Muscle layer of duodenum (tissue), 2 donors: ENCODE data around the gene CAMSAP1.

Experiments used
- H3K27ac ChIP-seq: one replicate; pipeline ENCODE4 v1.7.0; 2013; ENCODE audit warnings: mild to moderate bottlenecking, low read length
- H3K27me3 ChIP-seq: one replicate; pipeline ENCODE4 v1.7.0; 2013; ENCODE audit warnings: low read depth, mild to moderate bottlenecking, control low read depth, low read length
- H3K36me3 ChIP-seq, 2 donors: one replicate each; pipeline ENCODE4 v1.7.0; 2013; ENCODE audit warnings: low read length in 2 of 2, control low read depth in 1 of 2, mild to moderate bottlenecking in 1 of 2; ENCODE audit not compliant: insufficient read depth in 2 of 2, control insufficient read depth in 1 of 2
- H3K4me1 ChIP-seq, 2 donors: one replicate each; pipeline ENCODE4 v1.7.0; 2013; ENCODE audit warnings: low read length in 2 of 2, mild to moderate bottlenecking in 2 of 2, control low read depth in 1 of 2, moderate library complexity in 1 of 2; ENCODE audit not compliant: insufficient read depth in 2 of 2, control insufficient read depth in 1 of 2
- H3K4me3 ChIP-seq, 2 donors: one replicate each; pipeline ENCODE4 v1.7.0; 2013; ENCODE audit warnings: low read length in 2 of 2, low read depth in 1 of 2, mild to moderate bottlenecking in 1 of 2
- H3K9me3 ChIP-seq, 2 donors: one replicate each; pipeline ENCODE4 v1.7.0; 2013; ENCODE audit warnings: low read length in 2 of 2, control low read depth in 1 of 2, mild to moderate bottlenecking in 1 of 2; ENCODE audit not compliant: control insufficient read depth in 1 of 2
- donor health status: healthy.

Gene CAMSAP1

DNA sequence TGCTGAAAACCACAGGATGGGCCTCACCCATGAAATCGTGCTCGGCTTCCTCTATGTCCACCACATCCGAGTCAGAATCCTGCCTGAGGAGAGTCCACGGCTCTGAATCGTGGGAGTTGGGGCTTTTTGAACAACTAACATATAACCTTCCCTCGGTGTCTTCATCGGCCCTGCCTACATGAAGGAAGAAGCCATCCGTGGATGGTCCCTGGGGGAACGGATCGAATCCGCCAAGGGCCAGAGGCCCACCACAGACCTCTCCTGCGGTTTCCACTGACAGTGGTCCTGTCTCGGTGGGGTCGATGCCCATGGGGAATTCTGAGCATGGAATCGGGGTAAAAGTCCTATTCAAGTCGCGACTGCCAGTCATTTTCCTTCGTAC, 85.0 kb downstream of the CAMSAP1 start:
- H3K36me3 ChIP-seq: peaks cover 27 to 72% of the 10 kb centered on the region in 2 donors
- no peak overlapping the region for H3K27ac ChIP-seq
- no peak overlapping the region for H3K4me3 ChIP-seq
- H3K4me1 ChIP-seq: no peaks in the 10 kb centered on the region
- H3K9me3 ChIP-seq: no peaks in the 10 kb centered on the region
- no peaks in the 10 kb centered on the region for H3K27me3 ChIP-seq

DNA sequence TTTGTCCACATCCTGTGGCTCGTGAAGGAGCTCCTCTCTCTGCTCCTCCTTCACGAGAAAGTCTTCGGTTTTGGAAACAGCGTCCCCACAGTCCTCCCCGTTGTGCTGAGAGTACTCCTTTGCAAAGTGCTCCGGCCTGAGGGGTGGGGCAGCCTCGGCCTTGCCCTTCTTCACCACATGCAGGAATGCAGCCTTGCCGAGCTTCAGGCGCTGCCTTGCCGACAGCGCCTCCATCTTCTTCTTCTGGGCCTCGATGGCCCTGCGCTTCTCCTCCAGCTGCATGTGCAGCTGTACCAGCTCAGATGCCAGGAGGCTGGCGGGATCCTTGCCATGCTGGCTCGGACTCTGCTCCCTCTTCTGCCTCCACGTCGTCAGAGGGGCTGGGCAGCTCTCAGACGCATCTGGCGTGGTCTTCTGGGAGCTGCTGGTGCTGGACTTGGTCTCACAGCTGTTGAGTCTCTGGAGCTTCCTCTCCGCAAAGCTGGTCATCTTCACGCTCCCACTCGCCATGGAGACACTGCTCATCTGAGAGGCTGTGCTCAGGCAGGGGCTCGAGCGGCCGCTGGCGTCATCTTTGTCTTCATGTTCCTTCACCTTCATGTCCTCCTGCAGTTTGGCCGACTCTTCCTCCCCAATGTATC, 85.5 kb downstream of the CAMSAP1 start:
- H3K4me1 ChIP-seq: no peaks in the 10 kb centered on the region
- no peak overlapping the region for H3K4me3 ChIP-seq
- H3K27me3 ChIP-seq: no peaks in the 10 kb centered on the region
- no peak overlapping the region for H3K27ac ChIP-seq
- no peaks in the 10 kb centered on the region for H3K9me3 ChIP-seq
- H3K36me3 ChIP-seq: peaks cover 31 to 77% of the 10 kb centered on the region in 2 donors

DNA sequence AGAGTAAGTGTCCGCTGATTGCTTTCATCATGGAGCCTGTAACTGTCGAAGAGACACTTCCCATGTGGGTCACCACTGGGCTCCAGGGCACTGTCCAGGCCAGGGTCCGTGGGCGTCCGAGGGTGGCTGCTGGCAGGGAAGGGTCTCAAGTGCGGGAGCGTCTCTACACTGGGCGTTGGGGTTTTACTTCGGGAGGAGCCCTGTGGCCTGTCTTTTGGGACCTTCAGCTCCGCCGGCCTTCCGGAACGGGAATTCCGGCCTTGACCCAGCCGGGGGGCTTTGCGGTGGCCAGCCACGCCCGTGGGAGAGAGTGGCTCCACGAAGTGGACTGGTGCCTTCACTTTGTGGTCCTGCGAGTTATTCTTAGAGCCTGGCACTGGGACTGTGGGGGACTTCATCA, 86.2 kb downstream of the CAMSAP1 start:
- no peaks in the 10 kb centered on the region for H3K4me1 ChIP-seq

DNA sequence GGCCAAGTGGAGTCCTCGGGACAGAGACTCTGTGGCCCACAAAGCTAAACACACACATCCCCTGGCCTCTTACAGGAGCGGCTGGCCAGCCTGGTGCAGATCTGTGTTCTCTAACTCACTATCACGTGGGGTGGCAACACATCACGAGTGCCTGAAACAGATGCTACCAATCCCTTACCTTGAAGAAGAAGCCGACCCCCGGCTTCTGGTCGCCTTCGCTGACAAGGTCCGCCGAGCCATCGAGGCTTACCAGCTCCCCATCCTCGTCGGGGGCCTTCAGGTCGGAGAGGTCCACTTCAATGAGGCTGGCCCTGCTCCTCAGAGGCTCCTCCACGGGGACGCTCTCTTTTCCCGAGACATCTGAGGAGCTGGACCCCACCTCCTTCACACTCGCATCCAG, 86.7 kb downstream of the CAMSAP1 start:
- Histone ChIP-seq H3K9me3 (no peaks in the 10 kb centered on the region), H3K4me1 (no peaks in the 10 kb centered on the region), H3K27me3 (no peaks in the 10 kb centered on the region), H3K4me3 (no peak overlapping the region), H3K36me3 (peaks cover 43 to 83% of the 10 kb centered on the region in 2 donors), H3K27ac (no peak overlapping the region)

More for the DNA sequence above, 86.2 kb downstream of the CAMSAP1 start:
- H3K4me3 ChIP-seq: no peak overlapping the region
- peaks cover 38 to 83% of the 10 kb centered on the region in 2 donors for H3K36me3 ChIP-seq
- no peaks in the 10 kb centered on the region for H3K9me3 ChIP-seq
- no peaks in the 10 kb centered on the region for H3K27me3 ChIP-seq
- no peak overlapping the region for H3K27ac ChIP-seq

DNA sequence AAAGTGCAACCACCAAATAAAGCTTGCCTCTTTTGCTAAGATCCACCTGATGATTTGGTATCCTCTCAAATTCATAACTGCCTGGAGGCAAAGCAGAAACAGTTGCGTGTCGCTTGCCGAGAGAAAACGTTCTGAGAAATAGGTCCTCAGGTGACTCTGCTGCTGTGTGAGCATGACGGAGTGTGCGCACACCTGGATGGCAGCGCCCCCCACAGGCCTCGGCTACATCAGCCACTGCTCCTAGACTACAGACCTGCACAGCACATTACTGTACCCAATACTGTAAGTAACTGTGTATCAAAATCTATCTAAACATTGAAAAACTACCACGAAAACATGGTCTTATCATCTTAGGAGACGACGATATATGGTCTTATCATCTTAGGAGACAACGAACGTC, 87.4 kb downstream of the CAMSAP1 start:
- Histone ChIP-seq H3K27ac (no peak overlapping the region), H3K4me1 (no peaks in the 10 kb centered on the region), H3K4me3 (no peak overlapping the region), H3K36me3 (peaks cover 46 to 89% of the 10 kb centered on the region in 2 donors), H3K27me3 (no peaks in the 10 kb centered on the region), H3K9me3 (no peaks in the 10 kb centered on the region)

DNA sequence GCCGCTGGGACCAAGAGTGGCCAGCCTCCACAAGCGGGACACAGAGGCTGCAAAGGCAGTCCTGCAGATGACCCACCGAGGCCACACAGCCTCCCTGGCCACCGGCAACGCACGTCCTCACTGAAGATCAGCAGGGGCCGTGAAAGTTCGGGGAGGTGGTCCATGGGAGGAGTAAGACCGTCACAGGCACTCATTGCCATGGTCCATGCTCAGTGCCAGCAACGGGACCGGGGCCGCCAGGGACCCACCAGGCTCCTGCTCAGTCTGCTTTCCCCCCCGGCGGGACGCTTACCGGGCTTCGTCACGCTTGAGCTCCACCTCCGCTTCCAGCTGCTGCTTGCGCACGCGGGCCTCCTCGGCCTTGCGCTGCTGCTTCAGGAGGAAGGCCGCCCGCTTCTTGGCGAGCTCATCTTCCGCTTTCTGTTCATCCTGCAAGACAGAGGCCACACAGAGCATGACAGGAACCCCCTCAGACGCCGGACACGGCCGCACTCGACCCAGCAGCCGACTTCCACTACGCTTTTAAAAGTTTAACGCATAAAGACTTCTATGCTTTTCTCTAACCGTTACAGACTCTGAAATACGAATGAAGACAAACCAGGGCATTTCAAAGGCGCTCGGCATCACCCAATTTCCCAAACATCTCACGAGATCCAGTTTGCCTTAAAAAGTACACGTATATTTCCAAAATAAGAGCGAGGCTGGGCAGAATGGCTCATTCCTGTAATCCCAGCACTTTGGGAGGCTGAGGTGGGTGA, 88.4 kb downstream of the CAMSAP1 start:
- peaks cover 54 to 94% of the 10 kb centered on the region in 2 donors for H3K36me3 ChIP-seq
- H3K27me3 ChIP-seq: no peaks in the 10 kb centered on the region
- H3K27ac ChIP-seq: no peak overlapping the region
- H3K4me1 ChIP-seq: no peaks in the 10 kb centered on the region
- H3K9me3 ChIP-seq: no peaks in the 10 kb centered on the region
- no peak overlapping the region for H3K4me3 ChIP-seq

DNA sequence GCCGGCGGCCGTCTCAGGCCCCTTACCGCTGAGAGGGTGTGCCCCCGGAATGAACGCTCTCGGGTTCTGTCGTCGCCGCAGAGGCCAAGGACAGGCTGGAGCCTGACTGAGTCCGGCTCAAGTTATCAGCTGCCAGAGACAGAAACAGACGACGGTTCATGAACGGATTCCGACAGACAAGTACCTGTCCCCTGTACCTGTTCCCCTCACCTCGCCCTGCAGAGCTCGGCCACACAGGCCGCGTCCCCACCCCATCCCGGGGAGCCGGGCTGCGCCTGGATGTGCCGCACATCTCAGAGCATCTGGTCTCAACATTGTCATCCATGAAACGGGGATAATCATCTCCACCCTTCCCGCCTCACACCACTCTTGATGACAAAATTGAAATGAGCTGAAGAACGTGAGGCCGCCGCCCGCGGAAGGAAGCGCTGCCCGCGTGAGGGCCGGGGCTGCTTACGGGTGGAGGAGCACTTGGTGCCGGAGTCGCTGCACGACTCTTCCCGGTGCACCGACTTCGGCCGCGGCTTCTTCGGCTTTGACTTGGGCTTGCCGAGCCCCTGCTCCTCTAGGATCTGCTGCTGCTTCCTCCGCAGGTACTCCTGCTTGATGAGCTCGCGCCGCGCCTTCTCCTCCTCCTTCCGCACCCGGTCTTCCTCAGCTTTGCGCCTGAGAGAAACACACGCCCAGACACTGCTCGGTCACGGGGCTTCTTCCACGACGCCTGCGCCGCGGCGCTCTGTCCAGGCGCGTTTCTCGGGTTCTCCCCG, 89.2 kb downstream of the CAMSAP1 start:
- H3K9me3 ChIP-seq: no peaks in the 10 kb centered on the region
- H3K4me3 ChIP-seq: no peak overlapping the region
- H3K36me3 ChIP-seq: peaks cover 49 to 93% of the 10 kb centered on the region in 2 donors
- H3K27ac ChIP-seq: no peak overlapping the region
- H3K4me1 ChIP-seq: no peaks in the 10 kb centered on the region
- no peaks in the 10 kb centered on the region for H3K27me3 ChIP-seq

DNA sequence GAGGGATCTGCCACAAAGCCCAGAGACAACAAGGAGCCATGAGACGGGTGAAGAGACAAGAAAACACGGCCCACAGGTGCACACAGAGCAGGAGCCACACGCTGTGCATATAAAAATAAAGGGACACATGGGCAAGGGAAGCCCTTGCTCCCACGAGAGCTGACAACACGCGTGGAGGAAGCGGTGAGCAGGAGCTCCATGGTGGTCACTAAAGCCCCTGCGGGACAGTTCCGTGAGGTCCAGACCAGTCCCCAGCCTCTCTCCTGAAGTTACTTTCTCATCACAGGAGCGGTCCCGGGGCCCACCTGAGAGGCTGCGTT, 90.7 kb downstream of the CAMSAP1 start:
- no peak overlapping the region for H3K4me3 ChIP-seq

DNA sequence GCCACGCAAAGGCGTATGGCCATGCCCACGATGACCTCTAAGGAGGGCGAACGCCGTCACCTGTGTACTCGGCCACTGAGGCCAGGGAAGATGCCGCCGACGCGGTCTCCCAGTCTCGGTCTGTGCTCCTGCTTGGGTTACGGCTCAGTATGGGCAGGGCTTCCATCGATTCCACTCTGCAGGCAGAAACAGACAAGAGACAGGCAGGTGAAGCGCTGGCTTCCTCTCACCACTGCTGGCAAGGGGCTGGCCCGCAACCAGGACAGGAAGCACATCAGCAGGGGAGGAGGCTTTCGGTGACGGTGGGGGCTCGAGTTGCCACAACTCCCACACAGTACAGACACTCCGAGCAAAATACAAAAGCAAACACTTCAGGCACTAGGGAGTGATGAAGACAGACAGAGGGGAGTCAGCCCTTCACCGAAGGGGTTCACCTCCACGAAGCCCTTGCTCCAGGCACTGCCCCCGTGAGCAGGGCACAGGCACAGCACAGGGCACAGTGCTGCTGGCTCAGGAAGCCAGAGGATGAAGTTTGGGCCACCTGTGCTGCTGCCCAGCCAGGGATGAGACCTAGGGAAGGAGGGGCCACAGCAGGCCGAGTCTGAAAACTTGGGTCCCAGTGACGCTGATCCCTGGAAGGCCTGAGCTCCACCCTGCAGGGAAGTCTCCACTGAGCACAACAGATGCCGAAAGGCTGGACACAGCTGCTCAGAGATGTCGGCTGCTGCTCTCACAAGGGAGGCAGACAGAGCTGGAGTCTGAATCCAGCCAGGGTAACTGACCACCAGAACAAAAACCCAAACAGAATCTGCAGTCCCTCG, 91.3 kb downstream of the CAMSAP1 start:
- Histone ChIP-seq H3K27me3 (no peaks in the 10 kb centered on the region), H3K27ac (no peak overlapping the region), H3K9me3 (no peaks in the 10 kb centered on the region), H3K36me3 (peaks cover 42 to 86% of the 10 kb centered on the region in 2 donors), H3K4me3 (no peak overlapping the region), H3K4me1 (no peaks in the 10 kb centered on the region)

More for the DNA sequence above, 90.7 kb downstream of the CAMSAP1 start:
- Histone ChIP-seq H3K27ac (no peak overlapping the region), H3K36me3 (peaks cover 42 to 86% of the 10 kb centered on the region in 2 donors), H3K27me3 (no peaks in the 10 kb centered on the region), H3K4me1 (no peaks in the 10 kb centered on the region), H3K9me3 (no peaks in the 10 kb centered on the region)

DNA sequence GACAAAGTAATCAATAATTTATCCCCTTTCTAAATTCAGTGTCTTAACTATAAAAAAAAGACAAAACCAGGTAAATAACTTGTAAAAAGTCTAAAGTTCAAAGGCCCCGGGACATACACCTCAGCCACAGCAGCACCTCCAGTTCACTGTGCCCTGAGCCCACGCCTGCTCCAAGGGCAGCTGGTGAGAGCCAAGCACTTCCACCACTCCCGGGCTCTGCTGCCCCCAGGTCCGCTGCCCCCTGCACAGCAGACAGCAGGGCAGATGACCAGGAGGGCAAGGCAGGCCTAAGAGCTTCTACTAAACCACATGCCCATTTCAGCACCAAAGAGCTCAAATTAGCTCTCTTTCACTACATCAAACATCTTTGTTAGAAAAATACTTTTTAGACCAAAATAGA, 91.9 kb downstream of the CAMSAP1 start:
- Histone ChIP-seq H3K4me3 (no peak overlapping the region), H3K36me3 (peaks cover 41 to 86% of the 10 kb centered on the region in 2 donors), H3K27me3 (no peaks in the 10 kb centered on the region), H3K4me1 (no peaks in the 10 kb centered on the region), H3K9me3 (no peaks in the 10 kb centered on the region), H3K27ac (no peak overlapping the region)
